ENCODE data around the gene DSCAM.

DNA sequence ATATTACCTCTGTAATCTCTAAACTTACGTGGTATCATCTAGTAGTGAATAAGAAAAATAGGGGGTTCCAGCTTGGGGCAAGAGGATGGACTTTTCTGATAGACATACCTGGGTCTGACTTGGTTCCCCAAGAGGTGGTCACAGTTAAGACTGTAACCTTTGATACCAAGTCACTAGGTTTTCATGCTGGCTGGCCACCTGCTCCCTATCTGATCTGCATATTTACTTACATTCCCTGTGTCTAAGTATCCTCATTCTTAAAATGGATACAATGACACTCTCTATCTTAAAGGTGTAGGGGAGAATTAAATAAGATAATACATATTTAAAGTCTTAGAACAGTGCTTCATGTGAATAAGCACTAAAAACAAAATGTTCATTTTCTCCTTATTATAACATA is 312.1 kb downstream of the DSCAM start:
- TF ChIP-seq, protein P1, sequence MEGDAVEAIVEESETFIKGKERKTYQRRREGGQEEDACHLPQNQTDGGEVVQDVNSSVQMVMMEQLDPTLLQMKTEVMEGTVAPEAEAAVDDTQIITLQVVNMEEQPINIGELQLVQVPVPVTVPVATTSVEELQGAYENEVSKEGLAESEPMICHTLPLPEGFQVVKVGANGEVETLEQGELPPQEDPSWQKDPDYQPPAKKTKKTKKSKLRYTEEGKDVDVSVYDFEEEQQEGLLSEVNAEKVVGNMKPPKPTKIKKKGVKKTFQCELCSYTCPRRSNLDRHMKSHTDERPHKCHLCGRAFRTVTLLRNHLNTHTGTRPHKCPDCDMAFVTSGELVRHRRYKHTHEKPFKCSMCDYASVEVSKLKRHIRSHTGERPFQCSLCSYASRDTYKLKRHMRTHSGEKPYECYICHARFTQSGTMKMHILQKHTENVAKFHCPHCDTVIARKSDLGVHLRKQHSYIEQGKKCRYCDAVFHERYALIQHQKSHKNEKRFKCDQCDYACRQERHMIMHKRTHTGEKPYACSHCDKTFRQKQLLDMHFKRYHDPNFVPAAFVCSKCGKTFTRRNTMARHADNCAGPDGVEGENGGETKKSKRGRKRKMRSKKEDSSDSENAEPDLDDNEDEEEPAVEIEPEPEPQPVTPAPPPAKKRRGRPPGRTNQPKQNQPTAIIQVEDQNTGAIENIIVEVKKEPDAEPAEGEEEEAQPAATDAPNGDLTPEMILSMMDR (IDR thresholded peaks at IDR 0.05) = no peak
- TF ChIP-seq POLR2A (IDR thresholded peaks at IDR 0.05) = no peak

Measured in uterus (tissue), 2 donors.